ENCODE measurements around the gene DYNC1LI2. TPM values are rescaled to one million over a fixed set of nuclear protein-coding genes. Genes with fewer than 3 reads are reported as not detected.
A peak's percentile ranks its signal among the peaks of the same experiment; 100 is the strongest.

The DYNC1LI2 gene
- total RNA-seq, 1 donor from 2014 or later: 66.9 TPM

DNA sequence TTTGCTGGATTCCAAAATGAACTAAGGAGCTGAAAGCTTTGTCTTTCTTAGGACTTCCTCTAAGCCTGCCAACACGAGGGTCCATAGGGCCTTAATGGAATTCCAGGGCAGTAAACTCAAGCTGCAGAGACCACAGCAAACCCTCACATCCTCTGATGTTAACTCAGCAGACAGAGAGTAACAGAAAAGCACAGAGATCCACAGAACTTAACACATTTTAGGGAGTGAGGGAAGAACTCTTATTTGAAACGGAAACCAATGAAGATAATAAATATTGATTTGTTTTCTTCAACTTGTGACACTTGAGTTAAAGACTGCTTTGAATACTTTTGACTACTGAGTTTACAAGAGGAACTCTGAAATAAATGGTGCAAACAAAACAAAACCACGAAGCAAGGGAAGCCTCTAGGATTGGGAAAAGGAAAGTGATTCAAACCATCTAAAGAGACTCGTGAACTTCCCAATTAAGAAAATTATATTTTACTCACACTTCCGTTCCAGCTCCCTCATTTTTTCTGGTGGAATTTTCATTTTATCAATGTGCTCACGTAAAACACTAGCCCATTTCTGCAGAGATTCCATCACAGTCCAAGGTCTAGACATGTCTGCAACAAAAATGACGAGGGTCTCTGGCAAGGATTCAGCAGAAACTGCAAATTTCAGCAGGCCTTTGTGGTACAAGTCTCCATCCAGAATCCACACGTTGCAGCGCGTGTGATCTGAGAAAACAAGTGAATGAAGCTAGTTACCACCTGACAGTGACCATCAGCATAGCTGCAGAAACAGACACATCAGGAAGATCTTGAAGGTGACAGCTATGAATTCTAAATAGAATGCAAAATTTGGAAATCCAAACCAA, 9.2 kb downstream of the DYNC1LI2 start:
- DNase-seq (no peak), ATAC-seq (ENCODE audit: poor library complexity) (peak; percentile 36)
- intact Hi-C loops (cut with DNase I): no loop called here

DNA sequence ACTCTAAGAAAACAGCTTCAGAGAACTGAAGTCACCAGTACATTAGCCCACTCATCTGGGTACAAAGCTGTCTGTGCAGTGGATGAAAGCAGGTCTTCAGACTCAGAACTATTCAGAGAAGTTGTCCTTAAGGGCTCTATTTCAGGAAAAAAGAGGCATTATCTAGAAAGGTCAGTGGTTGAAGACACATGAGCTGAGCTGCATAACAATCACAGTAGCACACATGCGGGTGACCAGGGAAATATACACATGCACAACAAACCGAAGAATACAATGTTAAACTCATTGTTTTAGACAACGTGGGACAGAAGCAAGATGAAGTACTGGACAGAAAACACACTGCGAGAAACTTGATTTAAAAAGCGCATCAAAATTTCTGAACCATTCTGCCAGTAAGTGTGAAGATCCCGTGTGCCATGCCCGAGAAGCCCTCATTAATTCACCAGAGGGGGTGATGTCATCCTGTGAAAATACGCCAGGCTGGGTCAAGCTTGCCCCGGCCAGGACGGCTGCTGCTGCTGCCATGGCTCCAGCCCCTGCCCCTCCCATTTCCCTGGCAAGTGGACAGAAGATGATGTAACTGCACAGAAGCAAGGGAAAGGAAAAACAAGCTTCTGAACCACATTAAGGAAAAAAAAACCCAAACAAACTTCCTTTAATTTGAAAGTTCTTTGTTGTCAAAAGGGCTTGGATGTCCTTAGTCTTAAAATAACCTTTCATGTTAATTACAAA, 10.1 kb downstream of the DYNC1LI2 start:
- ATAC-seq (ENCODE audit: poor library complexity) (peak; percentile 97), DNase-seq (peak; percentile 91)
- intact Hi-C loops (cut with DNase I): no loop called here

DNA sequence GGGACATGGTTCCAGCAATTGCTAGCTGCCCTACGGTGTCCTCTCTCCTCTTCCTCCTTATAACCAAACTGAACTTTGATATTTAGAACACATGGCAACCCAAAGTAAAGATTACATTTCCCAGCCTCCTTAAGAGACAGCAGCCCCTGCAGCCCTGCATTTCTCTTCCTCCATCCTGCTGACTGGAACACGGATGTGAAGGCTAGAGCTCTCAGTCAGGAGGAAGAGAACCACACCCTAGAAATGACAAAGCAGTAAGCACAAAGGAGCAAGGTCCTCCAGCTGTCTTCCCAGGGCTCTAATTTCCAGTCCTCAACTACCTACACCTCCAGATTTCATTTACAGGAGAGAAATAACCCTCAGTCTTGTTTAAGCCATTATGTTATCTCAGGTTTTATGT, 10.9 kb downstream of the DYNC1LI2 start:
- intact Hi-C loops (cut with DNase I): no loop called here
- DNase-seq (no peak), ATAC-seq (ENCODE audit: poor library complexity) (peak; percentile 53)

DNA sequence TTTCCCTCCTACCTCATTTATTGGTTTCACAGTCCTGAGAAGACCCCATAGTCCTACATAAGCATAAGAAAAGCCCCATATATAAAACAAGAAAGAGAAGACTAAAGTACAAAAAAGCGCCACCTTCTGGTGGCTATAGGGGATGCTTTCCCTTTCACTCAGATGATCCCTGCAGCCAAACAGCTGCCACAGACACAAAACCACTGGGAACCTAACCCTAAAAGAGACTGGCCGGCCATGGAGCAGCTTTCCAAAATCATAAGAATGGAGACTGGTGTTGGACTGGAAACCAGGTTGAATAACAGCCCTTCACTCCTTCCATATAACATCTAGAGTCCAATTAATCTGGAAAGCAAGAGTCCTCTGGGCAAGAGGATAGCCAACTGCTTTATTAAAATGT, 11.4 kb downstream of the DYNC1LI2 start:
- intact Hi-C loops (cut with DNase I): no loop called here
- no peak for DNase-seq
- peak; percentile 14 for ATAC-seq (ENCODE audit: poor library complexity)

DNA sequence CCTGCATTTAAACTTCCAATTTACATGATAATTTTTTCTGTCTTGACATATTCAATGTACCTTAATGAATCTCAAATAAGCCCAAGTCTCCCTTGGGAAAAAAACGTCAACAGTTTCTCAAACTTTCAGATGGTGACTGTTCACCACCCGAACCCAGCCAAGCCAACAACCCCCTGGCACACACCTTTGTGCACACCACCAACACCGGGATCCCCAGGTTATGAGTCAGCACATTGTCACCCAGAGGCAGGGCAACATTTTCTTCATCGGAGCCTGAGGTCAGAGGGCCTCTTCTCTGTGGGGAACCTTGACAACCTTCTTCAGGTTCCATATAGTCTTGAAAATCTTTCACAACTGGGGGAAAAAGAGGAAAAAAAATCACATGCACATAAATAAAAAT, 15.5 kb downstream of the DYNC1LI2 start:
- intact Hi-C loops (cut with DNase I): no loop called here
- ATAC-seq (ENCODE audit: poor library complexity): no peak

DNA sequence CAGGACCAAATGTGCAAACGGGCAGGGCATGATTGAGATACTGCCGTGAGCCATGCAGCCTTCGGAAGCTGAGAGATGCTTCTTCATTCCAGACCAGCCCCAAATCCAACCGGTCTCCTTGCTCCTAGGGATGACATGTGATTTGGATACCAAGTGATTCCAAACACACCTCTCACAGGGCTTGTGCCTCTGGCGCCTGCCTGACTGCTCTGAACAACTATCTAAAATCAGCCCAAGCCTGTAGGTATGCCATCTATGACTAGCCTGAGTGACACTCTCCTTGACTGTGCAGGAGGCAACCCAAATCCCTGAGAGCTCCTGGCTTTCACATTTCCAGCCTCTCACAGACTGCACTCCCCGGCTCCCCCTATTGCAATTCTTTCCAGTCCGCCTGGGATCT, 20.3 kb downstream of the DYNC1LI2 start:
- no peak for ATAC-seq (ENCODE audit: poor library complexity)
- intact Hi-C loops (cut with DNase I): no loop called here
- no peak for DNase-seq

More for the DNA sequence above, 15.5 kb downstream of the DYNC1LI2 start:
- no peak for DNase-seq

DNA sequence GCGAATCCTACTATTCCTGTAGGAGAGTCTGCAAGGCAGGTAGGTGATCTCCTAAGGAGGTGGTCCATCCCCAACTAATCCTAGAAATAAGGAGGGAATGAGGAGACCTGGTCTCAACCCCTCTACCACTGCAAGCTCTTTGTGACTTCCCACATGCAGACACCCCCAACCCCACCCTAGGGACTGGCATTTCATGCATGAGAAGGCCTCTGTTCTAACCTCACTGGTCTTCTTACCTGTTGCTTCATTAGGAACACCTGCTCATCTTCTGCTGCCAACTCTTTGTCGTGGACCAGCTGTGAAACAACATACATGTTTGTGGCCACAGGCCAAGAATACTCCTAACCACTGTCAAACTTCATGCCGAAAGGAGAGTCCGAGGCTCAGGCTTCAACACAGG, 22.6 kb downstream of the DYNC1LI2 start:
- no peak for DNase-seq
- intact Hi-C loops (cut with DNase I): loop anchor here (5.0 kb wide), 1 partner anchor 143 kb away; no protein-coding TSS in a partner anchor
- no peak for ATAC-seq (ENCODE audit: poor library complexity)

DNA sequence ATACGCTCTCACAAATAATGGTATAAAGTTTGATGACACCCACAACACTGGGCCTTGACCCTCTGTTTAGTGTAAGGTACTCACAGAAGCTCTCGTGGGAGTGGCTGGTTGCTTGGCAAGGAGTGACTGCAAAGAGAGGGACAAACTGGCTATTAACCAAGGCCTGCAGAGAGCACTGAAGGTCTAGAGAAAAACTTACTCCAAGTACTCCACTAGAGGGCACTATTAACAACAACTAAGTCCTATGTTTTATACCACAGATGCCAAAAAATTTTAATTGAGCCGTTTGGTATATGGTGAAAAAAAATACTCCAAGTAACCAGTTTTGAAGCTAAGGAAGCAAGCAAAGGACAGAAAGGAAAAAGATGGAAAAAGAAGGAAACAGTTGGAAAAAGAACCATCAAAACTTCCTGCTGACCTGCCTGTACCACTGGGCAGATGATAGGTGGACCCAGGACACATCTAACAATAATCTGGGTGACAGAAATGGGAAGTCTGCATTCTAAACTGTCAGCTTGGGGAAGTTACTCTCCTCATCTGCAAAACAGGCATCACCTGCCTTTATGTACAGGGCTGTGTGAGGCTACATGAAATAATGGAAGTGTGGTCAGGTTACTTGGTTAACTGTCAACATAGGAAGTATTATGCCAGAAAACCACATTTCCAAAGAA, 23.2 kb downstream of the DYNC1LI2 start:
- peak; percentile 92 for ATAC-seq (ENCODE audit: poor library complexity)
- peak; percentile 50 for DNase-seq
- intact Hi-C loops (cut with DNase I): loop anchor here (5.0 kb wide), 1 partner anchor 144 kb away; no protein-coding TSS in a partner anchor

DNA sequence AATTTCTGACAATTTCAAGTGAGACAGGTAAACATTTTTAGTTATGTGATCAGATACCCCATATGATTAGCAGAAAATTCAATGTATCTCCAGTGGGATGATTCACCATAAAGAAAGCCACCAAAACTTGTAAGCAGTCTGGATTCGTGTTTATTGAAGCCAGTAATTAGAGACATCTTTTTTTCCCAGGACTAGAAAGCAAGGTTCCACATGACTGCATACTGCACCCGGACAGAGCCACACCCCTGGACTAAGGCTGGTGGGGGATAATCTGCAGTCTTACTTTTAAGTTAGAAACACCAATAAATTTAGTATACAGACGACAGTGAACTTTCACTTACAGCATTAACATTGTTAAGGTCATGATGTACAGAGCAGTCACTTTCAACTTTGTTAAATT, 30.6 kb downstream of the DYNC1LI2 start:
- DNase-seq: no peak
- intact Hi-C loops (cut with DNase I): no loop called here
- ATAC-seq (ENCODE audit: poor library complexity): no peak

DNA sequence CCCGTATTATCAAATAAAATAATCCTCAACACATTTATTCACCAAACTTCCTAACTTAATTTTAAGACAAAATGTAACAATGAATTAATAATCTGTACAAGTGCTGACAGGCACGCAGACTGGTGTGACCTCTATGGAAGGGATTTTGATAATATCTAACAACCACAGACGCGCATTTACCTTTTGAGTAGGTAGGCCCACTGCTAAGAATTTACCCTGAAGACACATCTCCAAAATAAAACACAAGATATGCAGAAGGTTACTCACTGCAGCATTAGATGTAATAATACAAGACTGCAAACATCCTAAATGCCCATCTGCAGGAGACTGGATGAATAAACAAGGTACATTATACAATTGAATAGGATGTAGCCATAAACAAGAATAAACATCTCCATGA, 32.2 kb downstream of the DYNC1LI2 start:
- intact Hi-C loops (cut with DNase I): no loop called here
- DNase-seq (no peak), ATAC-seq (ENCODE audit: poor library complexity) (no peak)

DNA sequence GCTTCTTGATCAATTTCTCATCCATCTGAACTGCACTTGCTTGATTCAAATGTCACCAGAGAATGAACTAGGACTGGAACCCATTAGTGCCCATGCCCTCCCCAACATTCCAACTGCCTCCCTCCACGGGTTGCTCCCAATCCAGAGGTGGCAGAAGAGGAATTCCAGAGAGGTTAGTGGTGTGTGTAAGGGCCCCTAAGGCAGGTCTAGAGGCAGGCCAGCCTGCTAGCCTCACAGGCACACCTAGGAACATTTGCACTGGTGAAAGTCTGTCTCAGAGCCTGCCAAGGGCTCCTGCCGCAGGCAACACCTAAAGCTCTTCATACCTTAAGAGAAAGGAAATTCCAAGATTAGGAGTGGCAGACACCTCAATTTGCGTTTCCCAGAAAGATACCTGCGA, 33.6 kb downstream of the DYNC1LI2 start:
- DNase-seq (no peak), ATAC-seq (ENCODE audit: poor library complexity) (no peak)
- intact Hi-C loops (cut with DNase I): no loop called here

DNA sequence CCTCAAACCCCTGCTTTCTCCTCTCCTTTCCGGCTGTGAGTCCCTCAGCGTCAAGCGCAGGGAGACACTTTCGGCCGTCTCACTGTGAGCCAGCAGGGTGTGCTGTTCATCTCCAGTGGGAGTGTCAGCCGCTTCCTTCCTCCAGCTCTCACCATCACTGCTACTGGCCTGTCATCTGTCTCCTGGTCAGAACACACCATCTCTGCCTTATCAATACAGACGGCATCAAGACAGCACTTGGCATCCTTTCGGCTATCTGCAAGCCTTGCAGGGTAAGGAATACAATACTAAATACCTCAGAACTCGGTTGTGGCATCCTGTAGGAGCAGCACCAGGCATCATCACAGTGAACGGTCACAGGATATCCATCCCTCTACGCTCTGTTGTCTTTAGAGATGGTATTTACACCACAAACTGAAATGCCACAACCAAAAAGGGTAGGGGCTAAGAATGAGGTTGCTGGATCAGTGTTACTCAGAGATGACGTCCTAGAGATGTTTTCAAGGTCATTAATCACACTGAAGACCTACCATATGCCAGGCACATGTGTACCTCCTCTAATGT, 34.2 kb downstream of the DYNC1LI2 start:
- peak; percentile 61 for ATAC-seq (ENCODE audit: poor library complexity)
- intact Hi-C loops (cut with DNase I): no loop called here
- peak; percentile 53 for DNase-seq

DNA sequence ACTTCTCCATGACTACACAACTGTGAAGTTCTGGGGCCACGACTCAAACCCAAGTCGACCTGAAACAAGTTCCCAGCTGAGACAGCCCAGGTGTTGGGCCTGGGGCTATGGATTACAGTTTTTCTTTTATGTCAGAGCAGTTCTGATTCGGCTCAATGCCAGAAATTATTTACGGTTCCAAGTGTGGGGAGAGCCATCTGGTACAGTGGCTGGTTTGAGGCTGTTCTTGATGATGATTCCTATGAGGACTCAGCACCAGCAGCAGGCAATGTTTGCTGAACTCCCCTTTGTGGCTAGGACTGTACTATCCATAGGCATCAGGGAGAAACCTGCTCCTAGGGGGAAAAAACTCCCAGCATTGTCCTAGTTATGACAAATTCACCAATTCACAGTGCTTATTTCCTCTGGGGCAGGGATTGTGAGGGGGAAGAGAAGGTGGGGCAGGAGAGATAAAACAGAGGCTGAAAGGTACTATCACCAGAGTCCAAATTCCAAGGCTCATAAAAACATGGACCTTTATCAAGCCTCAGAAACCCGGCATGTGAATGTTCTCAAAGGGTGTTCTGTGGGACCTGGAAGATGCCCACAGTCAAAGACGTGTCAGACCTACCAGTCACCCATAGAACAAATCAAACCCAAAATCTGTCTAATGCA, 36.6 kb downstream of the DYNC1LI2 start:
- ATAC-seq (ENCODE audit: poor library complexity) (no peak), DNase-seq (no peak)
- intact Hi-C loops (cut with DNase I): no loop called here

DNA sequence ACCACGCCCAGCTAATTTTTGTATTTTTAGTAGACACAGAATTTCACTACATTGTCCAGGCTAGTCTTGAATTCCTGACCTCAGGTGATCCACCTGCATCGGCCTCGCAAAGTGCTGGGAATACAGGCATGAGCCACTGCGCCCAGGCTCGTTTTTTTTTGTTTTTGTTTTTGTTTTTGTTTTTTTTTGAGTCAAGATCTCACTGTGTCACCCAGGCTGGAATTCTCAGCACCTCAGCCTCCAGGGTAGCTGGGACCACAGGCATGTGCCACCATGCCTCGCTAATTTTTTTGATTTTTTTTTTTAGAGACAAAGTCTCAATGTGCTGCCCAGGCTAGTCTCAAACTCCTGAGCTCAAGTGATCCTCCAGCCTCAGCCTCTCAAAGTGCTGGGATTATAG, 37.3 kb downstream of the DYNC1LI2 start:
- ATAC-seq (ENCODE audit: poor library complexity) (no peak), DNase-seq (no peak)
- intact Hi-C loops (cut with DNase I): no loop called here

DNA sequence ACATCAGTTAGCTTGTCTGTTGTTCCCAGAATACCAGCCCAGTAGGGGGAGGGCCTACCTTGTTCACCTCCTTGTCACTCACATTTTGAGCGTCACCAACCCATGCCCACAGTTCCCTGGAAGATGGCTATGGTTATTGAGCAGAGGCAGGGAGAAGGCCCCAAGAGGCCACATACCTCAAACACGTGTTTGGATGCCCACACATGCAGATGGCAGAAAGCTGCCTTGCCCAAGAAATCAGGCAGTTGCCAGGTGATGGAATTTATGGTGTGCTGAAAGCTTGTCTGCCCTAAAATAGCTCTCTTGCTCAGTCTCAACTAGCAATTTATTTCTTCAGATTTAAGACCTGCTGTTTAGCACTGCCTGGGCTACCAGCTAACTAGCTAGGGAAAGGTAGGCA, 38.3 kb downstream of the DYNC1LI2 start:
- ATAC-seq (ENCODE audit: poor library complexity) (peak; percentile 17), DNase-seq (no peak)
- intact Hi-C loops (cut with DNase I): no loop called here

DNA sequence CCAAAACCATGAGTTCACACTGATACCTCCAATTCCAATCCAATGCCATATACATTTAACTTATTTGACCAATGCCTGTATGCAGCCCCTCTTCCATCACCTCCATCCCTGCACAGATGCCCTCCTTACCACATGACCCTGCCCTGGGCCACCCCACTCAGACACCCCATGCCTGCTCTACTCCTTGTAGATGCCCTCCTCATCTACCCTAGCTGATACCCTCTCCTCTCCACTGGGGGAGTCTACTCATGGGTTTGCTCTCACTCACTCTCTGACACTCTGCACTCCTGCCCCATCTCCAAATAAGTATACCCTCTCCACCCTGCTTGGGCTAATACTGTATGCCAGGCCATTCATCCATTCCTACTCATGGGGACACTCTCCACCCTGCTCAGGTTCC, 38.9 kb downstream of the DYNC1LI2 start:
- DNase-seq (no peak), ATAC-seq (ENCODE audit: poor library complexity) (no peak)
- intact Hi-C loops (cut with DNase I): no loop called here

DNA sequence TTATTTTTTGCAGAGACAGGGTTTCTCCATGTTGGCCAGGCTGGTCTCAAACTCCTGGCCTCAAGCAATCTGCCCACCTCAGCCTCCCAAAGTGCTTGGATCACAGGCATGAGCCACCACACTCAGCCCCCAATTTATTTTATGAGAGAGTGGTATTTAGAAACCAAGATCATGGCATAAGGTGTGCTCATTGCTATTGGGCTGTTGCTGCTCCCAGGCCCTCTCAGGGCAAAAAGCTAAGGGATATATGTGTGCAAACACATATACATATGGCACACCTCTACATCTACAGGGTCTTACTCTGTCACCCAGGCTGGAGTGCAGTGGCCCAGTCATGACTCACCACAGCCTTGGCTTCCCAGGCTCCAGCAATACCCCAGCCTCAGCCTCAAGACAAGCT, 39.8 kb downstream of the DYNC1LI2 start:
- ATAC-seq (ENCODE audit: poor library complexity) (no peak), DNase-seq (no peak)
- intact Hi-C loops (cut with DNase I): no loop called here

DNA sequence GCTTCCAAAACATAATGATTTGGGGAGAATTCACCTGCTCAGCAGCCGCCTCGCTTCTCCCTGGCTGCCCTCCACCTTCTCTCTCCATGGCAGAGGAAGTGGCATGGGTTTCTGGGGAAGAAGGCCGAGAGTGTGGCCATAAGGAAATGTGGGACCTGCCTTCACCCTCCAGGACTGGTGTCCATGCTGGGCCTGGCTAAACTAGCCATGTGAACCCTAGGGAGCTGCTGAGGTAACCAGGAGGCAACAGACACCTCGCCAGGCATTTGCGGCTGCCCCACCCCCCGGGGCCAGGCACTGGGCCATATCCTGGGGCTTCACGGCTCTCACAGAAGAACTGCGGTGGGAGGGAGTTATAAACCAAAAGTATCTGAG, 44.9 kb downstream of the DYNC1LI2 start:
- intact Hi-C loops (cut with DNase I): no loop called here
- ATAC-seq (ENCODE audit: poor library complexity) (peak; percentile 15), DNase-seq (no peak)

All from Right ventricle myocardium superior (tissue), 1 donor.